ENCODE results near the gene SF3B1. TPM values are rescaled to one million over a fixed set of nuclear protein-coding genes. Genes with fewer than 3 reads are reported as not detected.
"Not testable (repeated sequence)": the region's sequence is repeated elsewhere in the genome, so short reads cannot be mapped to it uniquely, and the experiment has no call there.

The SF3B1 gene
- total and polyA plus RNA-seq, 10 of the 15 experiments (the other 5 are each of a cell fraction or from before 2014, with no cell fraction given), result 163 to 565 (median 239) TPM

DNA sequence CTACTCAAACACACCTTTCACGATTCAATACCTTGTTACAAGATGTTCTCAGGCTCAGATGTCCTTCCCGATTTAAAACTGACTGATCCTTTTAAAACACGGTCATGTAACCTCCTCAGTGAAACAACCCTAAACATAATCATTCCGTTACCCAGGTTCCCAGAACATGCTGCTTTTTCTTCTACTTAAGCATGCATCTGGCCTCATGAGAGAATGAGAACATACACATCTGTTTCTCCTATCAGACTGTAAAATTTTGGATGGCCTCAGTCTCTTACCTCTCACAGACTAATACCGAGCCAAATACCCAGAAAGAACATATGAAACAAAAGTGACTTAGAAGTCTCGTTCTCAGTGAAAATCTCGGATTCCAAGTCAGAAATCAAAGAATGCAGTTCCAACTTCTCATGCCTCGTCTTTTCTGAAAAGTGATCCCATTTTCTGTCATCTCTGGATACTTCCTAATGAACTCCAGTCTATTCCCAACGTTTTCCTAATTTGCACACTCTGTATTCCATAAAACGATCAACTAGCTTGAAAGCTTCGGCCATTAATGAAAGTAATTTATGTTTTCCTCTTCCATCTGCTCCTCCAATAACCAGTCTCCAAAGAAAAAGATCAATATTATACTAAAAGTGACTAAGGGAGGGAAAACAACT, 919 bp downstream of the SF3B1 start:
- no peaks in the 10 kb centered on the region for H3K27me3 ChIP-seq (replicated peaks in 1 of 2; ENCODE audit: control insufficient read depth in 2 of 2, insufficient read depth in 2 of 2, low read length in 1 of 2)
- no peak overlapping the region for H2AFZ ChIP-seq (ENCODE audit: control insufficient read depth, low read depth, low read length)
- H3K4me2 ChIP-seq (ENCODE audit: control insufficient read depth, insufficient read depth), result peak overlapping the region; percentile 85
- H3K79me2 ChIP-seq (ENCODE audit: control insufficient read depth, insufficient read depth, low read length), result peaks cover 71% of the 10 kb centered on the region
- peaks cover 7% of the 10 kb centered on the region; the same call in 1 of the 2 replicates for H3K4me1 ChIP-seq (ENCODE audit: control insufficient read depth, insufficient read depth, low read length)
- no peaks in the 10 kb centered on the region for H3K9me3 ChIP-seq (replicated peaks; ENCODE audit: control insufficient read depth, insufficient read depth, low read length)
- in situ Hi-C loops (cut with MboI) (no loop called here), intact Hi-C loops (cut with micrococcal nuclease; ENCODE audit: unreplicated experiment) (loop anchor here (2.0 kb wide), 1 partner anchor 271 kb away; the partner anchor contains the start of gene MARS2)
- 0 out of 2 replicates have a peak, but pooled peaks have one; percentile 50 for TF ChIP-seq MXI1 (IDR thresholded peaks at IDR 0.05; ENCODE audit: low read depth, low read length)
- TF ChIP-seq, protein P1, sequence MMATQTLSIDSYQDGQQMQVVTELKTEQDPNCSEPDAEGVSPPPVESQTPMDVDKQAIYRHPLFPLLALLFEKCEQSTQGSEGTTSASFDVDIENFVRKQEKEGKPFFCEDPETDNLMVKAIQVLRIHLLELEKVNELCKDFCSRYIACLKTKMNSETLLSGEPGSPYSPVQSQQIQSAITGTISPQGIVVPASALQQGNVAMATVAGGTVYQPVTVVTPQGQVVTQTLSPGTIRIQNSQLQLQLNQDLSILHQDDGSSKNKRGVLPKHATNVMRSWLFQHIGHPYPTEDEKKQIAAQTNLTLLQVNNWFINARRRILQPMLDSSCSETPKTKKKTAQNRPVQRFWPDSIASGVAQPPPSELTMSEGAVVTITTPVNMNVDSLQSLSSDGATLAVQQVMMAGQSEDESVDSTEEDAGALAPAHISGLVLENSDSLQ (IDR thresholded peaks at IDR 0.05), result no peak
- H3K27ac ChIP-seq (ENCODE audit: control insufficient read depth, insufficient read depth), result peak overlapping the region; percentile 99
- ChIA-PET POLR2A (interaction anchor here (1.3 to 6.3 kb wide), 6 partner anchors 18 to 271 kb away, joined by 3 to 63 read pairs (median 16); partner anchors contain the start of genes COQ10B, HSPD1, HSPE1 and MARS2), RAD21 (ENCODE audit: unreplicated experiment) (interaction anchor here (0.8 to 5.7 kb wide), 3 partner anchors 19 to 108 kb away, joined by 3 to 38 read pairs (median 3); partner anchors contain the start of gene COQ10B), SMC1A (ENCODE audit: uncharacterized antibody, unreplicated experiment) (interaction anchor here (1.0 to 4.6 kb wide), 12 partner anchors 10 to 273 kb away, joined by 3 to 32 read pairs (median 4); partner anchors contain the start of genes COQ10B, HSPD1, HSPE1 and MOB4), CTCF (interaction anchor here (1.0 to 3.0 kb wide), 2 partner anchors 19 to 24 kb away, joined by 3 to 9 read pairs; partner anchors contain the start of gene COQ10B)
- WGBS (ENCODE audit: insufficient coverage, insufficient replicate concordance, low lambda C conversion rate, missing lambda C conversion rate), result under 1% methylated on average over 11 of the region's 11 CpGs
- peaks cover 0 to 6% of the 10 kb centered on the region in 2 experiments; a peak in 2 of 4 replicates for H3K36me3 ChIP-seq (ENCODE audit: control insufficient read depth in 2 of 2, insufficient read depth in 2 of 2, low read length in 1 of 2)
- H3K4me3 ChIP-seq, result peak overlapping the region; percentile 92
- peak overlapping the region; percentile 100 for H3K9ac ChIP-seq (ENCODE audit: control insufficient read depth, insufficient read depth, low read length)
- FAIRE-seq, result no peak
- H4K20me1 ChIP-seq (ENCODE audit: control insufficient read depth, insufficient read depth), result peaks cover 4% of the 10 kb centered on the region
- no peak for DNase-seq (ENCODE audit: low read depth, low spot score)
- ATAC-seq, result peak; percentile 2; the same call in 1 of the 3 replicates
- no TSS peak for BruUV-seq (replicated peaks)

DNA sequence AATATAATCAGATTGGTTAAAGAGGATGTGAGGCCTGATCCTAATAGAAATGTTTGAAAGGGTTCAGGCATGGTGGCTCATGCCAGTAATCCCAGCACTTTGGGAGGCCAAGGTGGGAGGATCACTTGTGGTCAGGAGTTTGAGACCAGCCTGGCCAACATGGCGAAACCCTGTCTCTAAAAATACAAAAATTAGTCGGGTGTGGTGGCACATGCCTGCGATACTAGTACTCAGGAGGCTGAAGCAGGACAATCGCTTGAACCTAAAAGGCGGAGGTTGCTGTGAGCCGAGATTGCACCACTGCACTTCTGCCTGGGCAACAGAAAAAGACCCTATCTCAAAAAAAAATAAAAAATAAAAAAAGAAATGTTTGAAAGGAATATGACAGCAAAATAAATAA, 2.3 kb downstream of the SF3B1 start:
- peak overlapping the region; percentile 92 for H3K4me3 ChIP-seq
- BruUV-seq (replicated peaks); H2AFZ ChIP-seq (ENCODE audit: control insufficient read depth, low read depth, low read length); intact Hi-C loops (cut with micrococcal nuclease; ENCODE audit: unreplicated experiment); FAIRE-seq; H3K27me3 ChIP-seq (replicated peaks in 1 of 2; ENCODE audit: control insufficient read depth in 2 of 2, insufficient read depth in 2 of 2, low read length in 1 of 2); H4K20me1 ChIP-seq (ENCODE audit: control insufficient read depth, insufficient read depth); H3K9me3 ChIP-seq (replicated peaks; ENCODE audit: control insufficient read depth, insufficient read depth, low read length); H3K36me3 ChIP-seq (ENCODE audit: control insufficient read depth in 2 of 2, insufficient read depth in 2 of 2, low read length in 1 of 2); in situ Hi-C loops (cut with MboI); ATAC-seq; DNase-seq (ENCODE audit: low read depth, low spot score); H3K4me1 ChIP-seq (ENCODE audit: control insufficient read depth, insufficient read depth, low read length): not testable (repeated sequence)
- peak overlapping the region; percentile 30 for H3K27ac ChIP-seq (ENCODE audit: control insufficient read depth, insufficient read depth)
- CTCF ChIA-PET, result interaction anchor here (0.7 to 3.0 kb wide), 5 partner anchors 21 to 319 kb away, joined by 3 to 9 read pairs (median 4); partner anchors contain the start of gene COQ10B
- H3K79me2 ChIP-seq (ENCODE audit: control insufficient read depth, insufficient read depth, low read length), result peaks cover 83% of the 10 kb centered on the region
- 0 out of 2 replicates have a peak, but pooled peaks have one; percentile 28 for TF ChIP-seq MLLT1 (IDR thresholded peaks at IDR 0.05)
- 32% methylated on average over 6 of the region's 6 CpGs for whole genome bisulfite sequencing (ENCODE audit: insufficient coverage, insufficient replicate concordance, low lambda C conversion rate, missing lambda C conversion rate)
- SMC1A ChIA-PET (ENCODE audit: uncharacterized antibody, unreplicated experiment), result interaction anchor here (0.8 to 2.6 kb wide), 12 partner anchors 8 to 611 kb away, joined by 3 to 15 read pairs (median 4); partner anchors contain the start of gene COQ10B
- POLR2A ChIA-PET, result interaction anchor here (0.8 to 6.3 kb wide), 6 partner anchors 8 to 273 kb away, joined by 3 to 45 read pairs (median 10); partner anchors contain the start of genes COQ10B, HSPD1, HSPE1 and MARS2
- RAD21 ChIA-PET (ENCODE audit: unreplicated experiment), result interaction anchor here (0.5 to 5.7 kb wide), 6 partner anchors 17 to 347 kb away, joined by 3 to 38 read pairs (median 3); partner anchors contain the start of genes COQ10B and MOB4
- H3K4me2 ChIP-seq (ENCODE audit: control insufficient read depth, insufficient read depth), result peak overlapping the region; percentile 85
- H3K9ac ChIP-seq (ENCODE audit: control insufficient read depth, insufficient read depth, low read length), result peak overlapping the region; percentile 40

Measured in GM12878 (cell line).